ENCODE measurements around the gene NDUFC2. TPM values are rescaled to one million over a fixed set of nuclear protein-coding genes. Genes with fewer than 3 reads are reported as not detected.

Gene NDUFC2
- total and polyA plus RNA-seq, 2 donors from 2014 or later = 166 to 457 TPM

GRCh38 chr11:78083021-78083420 lies 3.4 kb upstream of the NDUFC2 start:
- Histone ChIP-seq H3K9ac (ENCODE audit: low read length in 3 of 3) (no peak overlapping the region), H3K27ac (ENCODE audit: low read depth in 2 of 2, low read length in 2 of 2) (no peak overlapping the region), H3K4me1 (ENCODE audit: control insufficient read depth in 2 of 3, insufficient read depth in 2 of 3, low read depth in 1 of 3, low read length in 3 of 3) (peaks cover 0 to 5% (median 5%) of the 10 kb centered on the region in 3 donors), H3K36me3 (ENCODE audit: control insufficient read depth in 2 of 3, insufficient read depth in 3 of 3, low read length in 3 of 3) (no peaks in the 10 kb centered on the region), H3K4me3 (ENCODE audit: low read length in 3 of 3) (no peak overlapping the region), H3K27me3 (ENCODE audit: control insufficient read depth, insufficient read depth, low read length) (no peaks in the 10 kb centered on the region), H3K9me3 (ENCODE audit: control insufficient read depth in 2 of 3, insufficient read depth in 1 of 3, low read length in 3 of 3) (no peaks in the 10 kb centered on the region)
- TF ChIP-seq CTCF (IDR thresholded peaks at IDR 0.05; ENCODE audit: borderline replicate concordance, extremely low read depth, insufficient read depth) = no peak
- DNase-seq (peak in 3 of 5 donors; percentile 26 to 74 (median 26)), FAIRE-seq (no peak)
- intact Hi-C loops (cut with DNase I) = no loop called here

GRCh38 chr11:78082146-78082545 lies 2.5 kb upstream of the NDUFC2 start:
- peaks cover 0 to 9% (median 7%) of the 10 kb centered on the region in 3 donors for H3K4me1 ChIP-seq (ENCODE audit: control insufficient read depth in 2 of 3, insufficient read depth in 2 of 3, low read depth in 1 of 3, low read length in 3 of 3)
- H3K36me3 ChIP-seq (ENCODE audit: control insufficient read depth in 2 of 3, insufficient read depth in 3 of 3, low read length in 3 of 3) = no peaks in the 10 kb centered on the region
- no peak overlapping the region for H3K9ac ChIP-seq (ENCODE audit: low read length in 3 of 3)
- H3K4me3 ChIP-seq (ENCODE audit: low read length in 3 of 3) = no peak overlapping the region
- no peak for DNase-seq
- FAIRE-seq = no peak
- intact Hi-C loops (cut with DNase I) = no loop called here
- H3K27ac ChIP-seq (ENCODE audit: low read depth in 2 of 2, low read length in 2 of 2) = no peak overlapping the region
- H3K9me3 ChIP-seq (ENCODE audit: control insufficient read depth in 2 of 3, insufficient read depth in 1 of 3, low read length in 3 of 3) = no peaks in the 10 kb centered on the region
- TF ChIP-seq CTCF (IDR thresholded peaks at IDR 0.05; ENCODE audit: borderline replicate concordance, extremely low read depth, insufficient read depth) = no peak
- H3K27me3 ChIP-seq (ENCODE audit: control insufficient read depth, insufficient read depth, low read length) = no peaks in the 10 kb centered on the region

GRCh38 chr11:78081583-78081982 lies 1.9 kb upstream of the NDUFC2 start:
- Histone ChIP-seq H3K36me3 (ENCODE audit: control insufficient read depth in 2 of 3, insufficient read depth in 3 of 3, low read length in 3 of 3) (no peaks in the 10 kb centered on the region), H3K27me3 (ENCODE audit: control insufficient read depth, insufficient read depth, low read length) (no peaks in the 10 kb centered on the region), H3K4me1 (ENCODE audit: control insufficient read depth in 2 of 3, insufficient read depth in 2 of 3, low read depth in 1 of 3, low read length in 3 of 3) (peaks cover 0 to 13% (median 7%) of the 10 kb centered on the region in 3 donors), H3K4me3 (ENCODE audit: low read length in 3 of 3) (no peak overlapping the region), H3K9me3 (ENCODE audit: control insufficient read depth in 2 of 3, insufficient read depth in 1 of 3, low read length in 3 of 3) (no peaks in the 10 kb centered on the region), H3K9ac (ENCODE audit: low read length in 3 of 3) (no peak overlapping the region), H3K27ac (ENCODE audit: low read depth in 2 of 2, low read length in 2 of 2) (no peak overlapping the region)
- TF ChIP-seq CTCF (IDR thresholded peaks at IDR 0.05; ENCODE audit: borderline replicate concordance, extremely low read depth, insufficient read depth) = no peak
- DNase-seq (no peak), FAIRE-seq (no peak)
- intact Hi-C loops (cut with DNase I) = no loop called here
